ENCODE data around the gene MRPL36. TPM values are rescaled to one million over a fixed set of nuclear protein-coding genes. Genes with fewer than 3 reads are reported as not detected.

MRPL36 gene
- total RNA-seq, 2 experiments from 2014 or later: 110 to 111 TPM

DNA sequence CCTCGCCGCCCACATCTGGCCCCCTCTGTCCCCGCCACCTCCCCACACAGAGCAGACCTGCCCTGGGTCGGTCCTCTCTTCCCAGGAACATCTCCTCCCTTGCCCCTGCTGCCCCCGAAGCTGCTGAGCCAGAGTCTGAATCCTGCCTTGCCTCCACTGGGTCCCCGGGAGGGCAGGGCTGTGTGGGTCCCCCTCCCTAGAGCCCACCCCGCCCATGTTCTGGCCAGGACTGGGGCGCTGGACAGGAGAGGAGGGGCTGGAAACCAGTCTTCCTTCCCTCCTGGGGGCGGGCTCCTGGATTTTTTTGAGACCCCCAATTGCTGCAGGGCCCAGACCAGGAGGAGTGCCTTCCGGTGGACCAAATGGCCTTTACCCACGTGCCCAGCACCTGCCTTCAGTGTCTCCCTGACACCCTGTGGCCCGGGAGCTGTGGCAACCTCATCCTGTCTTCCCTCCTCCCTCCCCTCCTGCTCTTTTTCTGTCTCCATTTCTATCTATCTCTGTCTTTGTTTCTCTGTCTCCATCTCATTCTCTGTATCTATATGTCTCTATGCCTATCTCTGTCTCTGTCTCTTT is 12.1 kb downstream of the MRPL36 start:
- POLR2A ChIA-PET: interaction anchor here (0.7 kb wide), 1 partner anchor 153 kb away, joined by 3 read pairs; no protein-coding TSS in a partner anchor

GRCh38 chr5:1786621-1787471 is 12.8 kb downstream of the MRPL36 start:
- POLR2A ChIA-PET: interaction anchor here (0.7 kb wide), 1 partner anchor 153 kb away, joined by 3 read pairs; no protein-coding TSS in a partner anchor
- CTCF ChIA-PET: no interaction called here

More for the DNA sequence above, 12.1 kb downstream of the MRPL36 start:
- CTCF ChIA-PET: no interaction called here

GRCh38 chr5:1785984-1786383 is 13.7 kb downstream of the MRPL36 start:
- CTCF ChIA-PET: no interaction called here
- POLR2A ChIA-PET: no interaction called here

DNA sequence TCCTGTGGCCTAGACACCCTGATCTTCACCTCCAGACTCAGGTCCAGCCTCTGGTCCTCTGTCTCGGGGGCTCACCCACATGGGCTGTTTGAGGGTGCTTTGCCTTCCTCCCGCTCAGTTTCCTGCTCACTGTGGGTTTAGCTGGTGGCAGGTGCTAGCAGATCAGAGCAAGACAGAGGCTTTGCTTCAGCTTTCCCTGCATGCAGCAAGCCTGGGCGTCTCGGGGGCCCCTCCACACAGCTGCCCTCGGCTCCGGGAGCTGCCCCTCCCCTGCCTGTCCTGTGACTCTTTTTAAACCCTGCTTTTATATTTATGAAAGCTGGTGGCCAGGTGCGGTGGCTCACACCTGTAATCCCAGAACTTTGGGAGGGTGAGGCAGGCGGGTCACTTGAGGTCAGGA is 14.6 kb downstream of the MRPL36 start:
- ChIA-PET CTCF (no interaction called here), POLR2A (no interaction called here)

GRCh38 chr5:1784197-1785050 is 15.2 kb downstream of the MRPL36 start:
- ChIA-PET POLR2A (no interaction called here), CTCF (no interaction called here)

DNA sequence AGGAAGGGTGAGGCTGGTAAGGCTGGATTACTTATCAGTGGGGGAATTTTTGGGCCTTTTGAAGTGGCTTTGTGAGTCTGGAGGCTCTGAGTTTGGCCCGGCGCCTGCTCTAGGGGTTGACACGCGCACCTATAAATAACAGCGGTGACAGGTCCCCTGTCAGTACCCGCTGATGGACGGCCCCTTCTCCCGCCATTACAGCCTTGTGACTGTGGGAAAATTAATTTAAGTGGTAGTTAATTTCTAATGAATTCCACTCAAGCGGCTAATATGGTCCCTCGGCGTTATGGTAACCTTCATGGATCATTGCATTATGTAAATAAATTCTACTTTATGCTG is 16.5 kb downstream of the MRPL36 start:
- POLR2A ChIA-PET: no interaction called here
- CTCF ChIA-PET: no interaction called here

DNA sequence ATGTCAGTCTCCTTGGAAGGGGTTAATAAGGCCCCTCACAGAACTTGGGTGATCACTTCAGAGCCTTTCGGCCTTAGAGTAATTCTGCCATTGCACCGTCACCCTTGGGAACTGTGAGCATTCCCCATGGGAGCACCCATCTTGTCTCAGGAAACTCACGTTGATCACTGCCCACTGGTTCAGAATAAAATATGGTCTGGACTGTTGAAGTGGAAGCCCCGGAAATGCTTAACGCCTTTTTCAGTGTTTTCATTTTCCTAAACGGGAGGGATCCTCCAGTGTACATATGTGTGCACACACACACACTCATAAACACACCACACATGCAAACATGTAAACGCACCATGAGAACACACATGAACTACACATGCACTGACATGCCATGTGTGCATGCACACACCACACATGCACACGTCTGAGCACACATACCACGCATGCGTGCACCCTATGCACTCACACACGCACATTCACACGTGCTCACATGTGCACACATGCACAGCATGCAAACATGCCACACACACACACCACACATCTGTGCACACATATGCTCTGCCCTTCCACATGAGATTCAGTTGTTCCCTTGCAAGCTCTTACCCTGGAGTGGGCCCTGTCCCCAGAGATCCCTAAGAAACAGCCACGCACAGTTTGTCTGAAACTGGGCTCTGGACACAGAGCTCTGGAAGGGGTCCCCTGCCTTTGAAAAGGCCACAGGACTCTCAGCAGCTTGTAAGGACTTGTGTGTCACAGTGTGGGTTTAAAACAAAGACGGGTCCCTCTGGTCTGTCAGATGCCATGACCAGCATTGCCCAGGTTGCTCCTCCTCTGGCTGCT is 17.0 kb downstream of the MRPL36 start:
- ChIA-PET CTCF (no interaction called here), POLR2A (no interaction called here)

DNA sequence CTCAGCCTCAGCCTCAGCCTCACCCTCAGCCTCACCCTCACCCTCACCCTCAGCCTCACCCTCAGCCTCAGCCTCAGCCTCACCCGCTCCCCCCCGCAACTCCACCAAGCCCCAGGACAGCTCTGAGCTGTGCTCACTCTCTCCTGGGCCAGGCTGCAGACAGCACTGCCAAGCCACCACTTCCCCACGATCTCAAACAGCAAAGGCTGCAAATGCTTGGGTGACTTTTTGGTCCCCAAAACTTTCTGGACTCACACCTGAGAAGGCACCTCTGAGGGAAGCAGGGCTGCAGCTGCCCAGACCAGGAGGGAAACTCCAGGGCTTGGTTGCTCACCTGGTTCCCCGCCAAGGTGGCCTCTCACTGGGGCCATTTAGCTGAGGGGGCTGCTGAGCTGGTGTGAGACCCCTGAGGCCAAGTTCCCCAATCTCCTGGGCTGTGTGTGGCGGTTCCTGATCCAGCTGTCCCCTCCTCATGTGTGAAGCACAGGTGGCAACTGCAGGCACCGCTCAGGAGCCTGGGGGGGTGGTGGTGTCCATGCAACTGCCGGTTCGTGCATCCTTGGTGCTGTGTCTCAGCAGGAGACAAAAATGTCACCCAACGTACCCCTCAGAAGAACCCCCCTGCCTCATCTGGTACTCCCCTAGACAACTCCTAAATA is 17.8 kb downstream of the MRPL36 start:
- POLR2A ChIA-PET: no interaction called here
- CTCF ChIA-PET: no interaction called here

GRCh38 chr5:1781107-1781506 is 18.5 kb downstream of the MRPL36 start:
- POLR2A ChIA-PET: no interaction called here
- CTCF ChIA-PET: no interaction called here

GRCh38 chr5:1780614-1780930 is 19.1 kb downstream of the MRPL36 start:
- POLR2A ChIA-PET: no interaction called here
- CTCF ChIA-PET: no interaction called here

GRCh38 chr5:1779782-1780613 is 19.6 kb downstream of the MRPL36 start:
- ChIA-PET CTCF (no interaction called here), POLR2A (no interaction called here)

GRCh38 chr5:1779021-1779680 is 20.5 kb downstream of the MRPL36 start:
- ChIA-PET CTCF (no interaction called here), POLR2A (no interaction called here)

GRCh38 chr5:1778138-1779020 is 21.3 kb downstream of the MRPL36 start:
- ChIA-PET POLR2A (no interaction called here), CTCF (no interaction called here)

- POLR2A ChIA-PET: no interaction called here
- CTCF ChIA-PET: no interaction called here
Measured at GRCh38 chr5:1777281-1778137, 22.1 kb downstream of the MRPL36 start.

DNA sequence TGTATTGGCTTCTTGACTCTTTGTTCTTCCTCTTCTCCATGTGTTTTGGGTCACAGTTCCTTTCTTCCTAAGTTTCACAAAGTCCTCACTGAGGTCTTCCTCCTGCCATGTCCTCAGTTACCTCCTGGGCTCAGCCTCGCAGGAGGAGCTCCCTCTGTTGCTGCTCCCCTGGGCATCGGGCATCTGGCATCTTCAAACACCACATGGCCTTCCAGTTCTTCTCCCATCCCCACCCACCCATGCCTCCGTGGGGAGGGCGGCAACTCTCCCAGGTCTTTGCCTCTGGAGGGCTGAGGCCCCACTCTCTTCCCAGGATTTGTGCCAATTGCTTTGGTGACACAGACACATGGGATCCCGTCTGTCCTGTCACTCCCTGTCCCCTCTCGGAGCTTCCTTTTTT is 22.8 kb downstream of the MRPL36 start:
- ChIA-PET POLR2A (no interaction called here), CTCF (no interaction called here)

- ChIA-PET CTCF (interaction anchor here (1.2 to 2.1 kb wide), 3 partner anchors 9 to 28 kb away, joined by 4 read pairs; partner anchors contain the start of gene MRPL36), POLR2A (no interaction called here)
Measured at GRCh38 chr5:1772634-1773033, 27.0 kb downstream of the MRPL36 start.

Measured in activated CD8-positive, alpha-beta memory T cell treated with anti-CD3 and anti-CD28 coated beads for 36 hours (primary cell).